Breast epithelium (tissue), 3 donors: ENCODE measurements around the gene CACNA1E.

Experiments used
- CTCF ChIP-seq, 3 donors: fragments of 450-650 bp; IDR thresholded peaks; one replicate each; pipeline ENCODE4 v1.5.1; 2016 to 2017; ENCODE audit warnings: antibody characterized with exemption in 3 of 3, mild to moderate bottlenecking in 3 of 3, moderate library complexity in 3 of 3
- POLR2A ChIP-seq: fragments of 450-650 bp; IDR thresholded peaks from one replicate; pipeline ENCODE4 v1.6.1; 2016; ENCODE audit warnings: antibody characterized with exemption, mild to moderate bottlenecking, moderate library complexity
- POLR2AphosphoS5 ChIP-seq, 3 donors: sonication (generic); formaldehyde crosslinking; IDR thresholded peaks; one replicate each; pipeline ENCODE4 v1.6.1; 2017; ENCODE audit warnings: antibody characterized with exemption in 3 of 3

- TF ChIP-seq POLR2A = no peak
- TF ChIP-seq CTCF (IDR thresholded peaks at IDR 0.05) = no peak
- no peak for TF ChIP-seq POLR2AphosphoS5 (IDR thresholded peaks at IDR 0.05)
These were observed 315.0 kb downstream of the CACNA1E start for GRCh38 chr1:181798191-181798926.
